Measurements from ENCODE around the gene ZNF554. TPM values are rescaled to one million over a fixed set of nuclear protein-coding genes. Genes with fewer than 3 reads are reported as not detected.

ZNF554 gene
- total RNA-seq, 1 donor from 2014 or later, result 1.1 TPM

DNA sequence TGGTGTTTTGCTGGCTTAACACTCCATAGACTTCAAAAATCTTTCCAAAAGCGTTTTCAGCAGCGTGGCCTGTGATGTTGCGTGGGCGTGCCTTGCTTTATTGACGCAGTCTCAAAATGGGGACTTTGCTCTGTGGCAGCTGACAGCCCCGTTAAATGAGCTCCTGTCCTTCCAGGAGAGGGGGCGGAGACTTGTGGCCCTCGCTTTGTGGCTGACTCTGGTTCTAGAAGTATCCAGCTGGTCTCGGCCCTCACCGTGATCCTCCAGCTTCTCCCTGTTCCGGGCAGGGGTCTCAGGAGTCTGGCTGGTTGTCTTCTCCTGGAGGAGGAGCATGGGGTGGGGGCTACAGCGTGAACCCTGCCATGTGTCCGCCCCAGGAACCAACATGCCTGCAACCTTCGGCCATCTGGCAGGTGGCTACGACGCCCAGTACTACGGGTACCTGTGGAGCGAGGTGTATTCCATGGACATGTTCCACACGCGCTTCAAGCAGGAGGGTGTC, 8.4 kb upstream of the ZNF554 start:
- intact Hi-C loops (cut with DNase I), result no loop called here
- peaks cover 41 to 44% of the 10 kb centered on the region in 2 donors for H3K36me3 ChIP-seq

DNA sequence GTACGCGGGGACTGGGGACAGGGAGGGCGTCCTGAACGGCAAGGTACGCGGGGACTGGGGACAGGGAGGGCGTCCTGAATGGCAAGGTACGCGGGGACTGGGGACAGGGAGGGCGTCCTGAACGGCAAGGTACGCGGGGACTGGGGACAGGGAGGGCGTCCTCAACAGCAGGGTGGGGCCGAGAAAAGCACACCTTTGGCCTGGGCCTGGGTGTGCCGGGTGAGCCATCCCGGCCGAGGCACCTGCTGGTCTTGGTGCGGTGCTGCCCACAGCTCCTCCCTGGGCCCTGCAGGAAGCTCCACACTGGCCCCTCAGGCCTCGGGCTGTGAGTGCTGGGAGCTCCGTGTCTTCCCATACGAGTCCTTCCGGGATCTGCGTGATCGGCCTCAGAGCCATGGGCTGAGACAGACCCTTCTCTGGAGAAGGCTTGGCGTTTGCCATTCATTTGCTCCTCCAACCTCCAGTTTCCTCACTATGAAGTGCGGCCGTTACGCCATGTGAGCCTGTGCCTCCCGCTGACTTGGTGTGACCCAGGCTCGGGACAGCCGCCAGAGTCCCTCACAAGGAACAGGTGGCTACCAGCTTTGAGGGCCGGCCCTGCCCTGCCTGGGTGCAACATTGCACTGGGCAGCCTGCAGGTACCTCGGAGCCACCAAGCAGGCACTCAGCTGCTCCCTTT, 7.8 kb upstream of the ZNF554 start:
- no peak for DNase-seq (ENCODE audit: low spot score in 2 of 2)
- intact Hi-C loops (cut with DNase I), result no loop called here
- H3K27ac ChIP-seq, result no peak overlapping the region
- no peaks in the 10 kb centered on the region for H3K27me3 ChIP-seq
- peaks cover 37 to 44% of the 10 kb centered on the region in 2 donors for H3K36me3 ChIP-seq
- H3K4me3 ChIP-seq, result no peak overlapping the region
- TF ChIP-seq, protein P1, sequence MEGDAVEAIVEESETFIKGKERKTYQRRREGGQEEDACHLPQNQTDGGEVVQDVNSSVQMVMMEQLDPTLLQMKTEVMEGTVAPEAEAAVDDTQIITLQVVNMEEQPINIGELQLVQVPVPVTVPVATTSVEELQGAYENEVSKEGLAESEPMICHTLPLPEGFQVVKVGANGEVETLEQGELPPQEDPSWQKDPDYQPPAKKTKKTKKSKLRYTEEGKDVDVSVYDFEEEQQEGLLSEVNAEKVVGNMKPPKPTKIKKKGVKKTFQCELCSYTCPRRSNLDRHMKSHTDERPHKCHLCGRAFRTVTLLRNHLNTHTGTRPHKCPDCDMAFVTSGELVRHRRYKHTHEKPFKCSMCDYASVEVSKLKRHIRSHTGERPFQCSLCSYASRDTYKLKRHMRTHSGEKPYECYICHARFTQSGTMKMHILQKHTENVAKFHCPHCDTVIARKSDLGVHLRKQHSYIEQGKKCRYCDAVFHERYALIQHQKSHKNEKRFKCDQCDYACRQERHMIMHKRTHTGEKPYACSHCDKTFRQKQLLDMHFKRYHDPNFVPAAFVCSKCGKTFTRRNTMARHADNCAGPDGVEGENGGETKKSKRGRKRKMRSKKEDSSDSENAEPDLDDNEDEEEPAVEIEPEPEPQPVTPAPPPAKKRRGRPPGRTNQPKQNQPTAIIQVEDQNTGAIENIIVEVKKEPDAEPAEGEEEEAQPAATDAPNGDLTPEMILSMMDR (IDR thresholded peaks at IDR 0.05), result no peak
- H3K4me1 ChIP-seq, result no peaks in the 10 kb centered on the region
- no peaks in the 10 kb centered on the region for H3K9me3 ChIP-seq

More for the DNA sequence above, 8.4 kb upstream of the ZNF554 start:
- Histone ChIP-seq H3K27me3 (no peaks in the 10 kb centered on the region), H3K9me3 (no peaks in the 10 kb centered on the region), H3K4me3 (no peak overlapping the region), H3K4me1 (no peaks in the 10 kb centered on the region), H3K27ac (no peak overlapping the region)
- no peak for DNase-seq (ENCODE audit: low spot score in 2 of 2)
- TF ChIP-seq, protein P1 (IDR thresholded peaks at IDR 0.05), result no peak

DNA sequence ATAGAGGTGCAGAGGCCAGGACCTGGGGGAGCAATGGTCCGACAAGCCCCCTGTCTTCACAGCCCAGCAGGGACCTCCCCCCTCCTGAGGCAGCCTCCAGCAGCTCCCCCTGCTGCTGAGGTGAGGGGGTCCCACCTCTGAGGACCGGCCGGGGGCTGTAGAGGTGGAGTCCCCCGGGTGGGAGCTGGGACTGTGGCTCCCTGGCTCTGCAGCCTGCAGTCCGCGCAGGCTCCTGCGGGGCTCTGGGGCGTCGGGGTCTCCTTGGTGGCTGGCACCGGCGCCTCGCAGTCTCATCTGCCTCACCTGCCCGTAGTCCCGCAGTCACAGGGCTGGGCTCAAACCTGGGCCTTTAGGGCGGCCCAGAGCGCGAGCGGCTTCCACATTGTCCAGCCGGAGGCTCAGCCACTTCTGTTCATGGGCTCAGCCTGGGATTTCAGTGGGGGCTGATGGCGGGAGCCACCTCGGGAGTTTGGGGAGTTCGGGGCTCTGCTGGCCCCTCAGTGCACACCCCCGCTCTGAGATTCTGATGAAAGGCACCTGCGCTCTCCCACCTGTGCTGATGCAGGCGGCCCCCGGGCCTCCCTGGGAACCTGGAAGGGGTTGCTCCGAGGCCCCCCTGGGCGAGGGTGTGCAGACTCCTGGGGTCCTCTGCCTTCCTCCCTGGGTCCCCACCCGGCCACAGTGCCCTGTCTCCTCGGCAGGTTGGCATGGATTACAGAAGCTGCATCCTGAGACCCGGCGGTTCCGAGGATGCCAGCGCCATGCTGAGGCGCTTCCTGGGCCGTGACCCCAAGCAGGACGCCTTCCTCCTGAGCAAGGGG, 7.0 kb upstream of the ZNF554 start:
- TF ChIP-seq, protein P1 (IDR thresholded peaks at IDR 0.05), result no peak
- Histone ChIP-seq H3K9me3 (no peaks in the 10 kb centered on the region), H3K4me3 (no peak overlapping the region), H3K27ac (no peak overlapping the region), H3K27me3 (no peaks in the 10 kb centered on the region), H3K4me1 (no peaks in the 10 kb centered on the region), H3K36me3 (peaks cover 31 to 37% of the 10 kb centered on the region in 2 donors)
- DNase-seq (ENCODE audit: low spot score in 2 of 2), result no peak
- intact Hi-C loops (cut with DNase I), result no loop called here

DNA sequence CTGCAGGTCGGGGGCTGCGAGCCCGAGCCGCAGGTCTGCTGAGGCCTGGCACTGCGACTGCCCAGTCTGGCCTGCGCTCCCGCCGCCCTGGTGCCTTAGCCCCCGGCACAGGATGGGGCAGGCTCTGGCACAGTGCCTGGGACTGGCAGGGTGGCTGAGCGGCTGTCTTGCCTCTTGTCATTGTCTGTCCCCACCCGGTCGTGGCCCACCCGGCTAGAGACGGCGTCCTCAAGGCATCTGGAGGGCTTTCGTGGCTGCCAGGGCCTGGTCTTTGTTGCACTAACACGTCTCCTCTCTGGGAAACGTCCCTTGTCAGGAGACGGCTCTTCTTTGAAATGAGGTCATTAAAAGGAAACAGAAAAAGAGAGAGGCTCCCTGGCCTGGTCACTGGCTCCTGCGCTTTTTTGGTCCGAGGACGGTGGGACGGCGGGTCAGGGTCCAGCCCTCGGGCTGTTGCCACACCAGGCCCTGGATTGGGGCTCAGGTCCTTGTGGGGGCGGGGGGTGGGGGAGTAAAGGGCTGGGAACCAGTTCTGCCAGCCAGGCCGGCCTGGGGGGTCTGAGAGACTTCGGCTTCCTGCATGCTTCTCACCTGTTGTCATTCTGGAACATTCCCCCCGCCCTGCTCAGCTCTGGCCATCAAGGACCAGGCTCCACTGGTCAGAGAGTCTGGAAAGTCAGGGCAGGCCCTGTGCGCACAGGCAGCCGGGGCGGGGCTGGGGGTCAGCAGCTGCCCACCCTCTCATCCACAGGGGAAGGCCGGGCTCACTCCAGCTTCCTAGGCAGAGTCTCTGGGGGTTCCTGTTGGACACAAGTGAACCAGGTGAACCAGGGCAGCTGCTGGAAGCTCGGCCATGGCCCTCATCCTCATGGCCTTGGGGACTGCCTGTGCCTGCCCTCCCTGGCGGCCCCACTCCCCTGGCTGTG, 6.2 kb upstream of the ZNF554 start:
- Histone ChIP-seq H3K9me3 (no peaks in the 10 kb centered on the region), H3K27me3 (no peaks in the 10 kb centered on the region), H3K4me3 (no peak overlapping the region), H3K36me3 (peaks cover 23 to 28% of the 10 kb centered on the region in 2 donors), H3K27ac (no peak overlapping the region), H3K4me1 (no peaks in the 10 kb centered on the region)
- intact Hi-C loops (cut with DNase I), result no loop called here
- TF ChIP-seq, protein P1 (IDR thresholded peaks at IDR 0.05), result no peak
- no peak for DNase-seq (ENCODE audit: low spot score in 2 of 2)

DNA sequence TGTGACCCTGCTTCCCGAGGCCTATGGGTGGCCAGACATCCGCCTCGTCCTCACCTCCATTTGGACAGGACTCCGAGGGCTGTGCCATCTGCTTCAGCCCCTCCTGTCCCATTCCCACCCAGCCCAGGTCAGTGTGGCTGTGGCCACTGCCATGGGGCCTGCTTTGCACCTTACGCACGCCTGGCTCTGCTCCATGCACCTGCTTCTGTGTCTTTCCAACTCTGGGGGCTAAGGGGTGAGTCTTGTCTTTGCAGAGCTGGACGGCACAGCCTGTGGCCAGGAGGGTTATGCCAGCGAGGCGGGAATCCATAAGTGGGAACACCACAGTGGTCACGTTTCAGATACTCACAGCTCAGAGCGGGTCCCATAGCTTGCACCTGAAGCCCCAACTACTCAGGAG, 5.2 kb upstream of the ZNF554 start:
- intact Hi-C loops (cut with DNase I), result no loop called here
- Histone ChIP-seq H3K4me3 (no peak overlapping the region), H3K27me3 (no peaks in the 10 kb centered on the region), H3K27ac (no peak overlapping the region), H3K4me1 (peaks cover 0 to 4% of the 10 kb centered on the region in 2 donors), H3K9me3 (no peaks in the 10 kb centered on the region), H3K36me3 (peaks cover 14 to 21% of the 10 kb centered on the region in 2 donors)
- TF ChIP-seq, protein P1 (IDR thresholded peaks at IDR 0.05), result no peak
- DNase-seq (ENCODE audit: low spot score in 2 of 2), result no peak
